ENCODE data around the gene WNT2B. TPM values are rescaled to one million over a fixed set of nuclear protein-coding genes. Genes with fewer than 3 reads are reported as not detected.

Gene WNT2B
- total RNA-seq, 1 experiment from 2014 or later, result 1.6 TPM

DNA sequence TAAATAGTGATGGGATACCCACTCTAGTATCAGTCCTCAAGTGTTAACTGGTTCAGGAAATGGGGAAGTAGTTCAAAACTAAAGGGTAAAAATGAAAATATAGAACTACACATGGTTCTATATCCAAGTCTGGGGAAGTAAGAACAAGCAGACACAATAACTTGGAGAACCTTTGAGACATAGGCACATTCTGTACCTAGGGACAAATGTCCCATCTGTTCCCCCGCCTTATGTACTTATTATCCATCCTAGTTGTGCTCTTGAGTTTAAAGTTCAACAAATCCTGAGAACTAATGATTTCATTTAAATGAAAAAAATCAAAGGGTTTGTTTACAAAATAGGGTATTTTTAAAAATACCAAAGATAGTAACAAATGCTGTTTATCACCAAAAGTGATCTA lies 32.5 kb downstream of the WNT2B start:
- CTCF ChIA-PET, result no interaction called here
- no peak overlapping the region for H3K27ac ChIP-seq (ENCODE audit: low read length)

GRCh38 chr1:112542206-112542973 lies 33.6 kb downstream of the WNT2B start:
- DNase-seq (ENCODE audit: low read depth, low spot score) (no peak), ATAC-seq (no peak)
- H3K4me1 ChIP-seq (ENCODE audit: control insufficient read depth, insufficient read depth, low read length), result peaks cover 14% of the 10 kb centered on the region; the same call in 1 of the 2 replicates
- H3K36me3 ChIP-seq (ENCODE audit: control insufficient read depth, insufficient read depth, low read length), result peaks cover 3% of the 10 kb centered on the region; the same call in 1 of the 2 replicates
- no peak overlapping the region for H3K4me3 ChIP-seq (ENCODE audit: low read depth in 2 of 2, low read length in 2 of 2)
- H3K27ac ChIP-seq (ENCODE audit: low read length), result no peak overlapping the region
- ChIA-PET CTCF (no interaction called here), POLR2A (interaction anchor here (0.6 kb wide), 1 partner anchor 10 kb away, joined by 4 read pairs; no protein-coding TSS in a partner anchor)
- TF ChIP-seq, protein P1, sequence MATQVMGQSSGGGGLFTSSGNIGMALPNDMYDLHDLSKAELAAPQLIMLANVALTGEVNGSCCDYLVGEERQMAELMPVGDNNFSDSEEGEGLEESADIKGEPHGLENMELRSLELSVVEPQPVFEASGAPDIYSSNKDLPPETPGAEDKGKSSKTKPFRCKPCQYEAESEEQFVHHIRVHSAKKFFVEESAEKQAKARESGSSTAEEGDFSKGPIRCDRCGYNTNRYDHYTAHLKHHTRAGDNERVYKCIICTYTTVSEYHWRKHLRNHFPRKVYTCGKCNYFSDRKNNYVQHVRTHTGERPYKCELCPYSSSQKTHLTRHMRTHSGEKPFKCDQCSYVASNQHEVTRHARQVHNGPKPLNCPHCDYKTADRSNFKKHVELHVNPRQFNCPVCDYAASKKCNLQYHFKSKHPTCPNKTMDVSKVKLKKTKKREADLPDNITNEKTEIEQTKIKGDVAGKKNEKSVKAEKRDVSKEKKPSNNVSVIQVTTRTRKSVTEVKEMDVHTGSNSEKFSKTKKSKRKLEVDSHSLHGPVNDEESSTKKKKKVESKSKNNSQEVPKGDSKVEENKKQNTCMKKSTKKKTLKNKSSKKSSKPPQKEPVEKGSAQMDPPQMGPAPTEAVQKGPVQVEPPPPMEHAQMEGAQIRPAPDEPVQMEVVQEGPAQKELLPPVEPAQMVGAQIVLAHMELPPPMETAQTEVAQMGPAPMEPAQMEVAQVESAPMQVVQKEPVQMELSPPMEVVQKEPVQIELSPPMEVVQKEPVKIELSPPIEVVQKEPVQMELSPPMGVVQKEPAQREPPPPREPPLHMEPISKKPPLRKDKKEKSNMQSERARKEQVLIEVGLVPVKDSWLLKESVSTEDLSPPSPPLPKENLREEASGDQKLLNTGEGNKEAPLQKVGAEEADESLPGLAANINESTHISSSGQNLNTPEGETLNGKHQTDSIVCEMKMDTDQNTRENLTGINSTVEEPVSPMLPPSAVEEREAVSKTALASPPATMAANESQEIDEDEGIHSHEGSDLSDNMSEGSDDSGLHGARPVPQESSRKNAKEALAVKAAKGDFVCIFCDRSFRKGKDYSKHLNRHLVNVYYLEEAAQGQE (IDR thresholded peaks at IDR 0.05; ENCODE audit: insufficient read depth in 1 of 2, low read depth in 2 of 2, low read length in 1 of 2), result no peak
- TF ChIP-seq CTCF (IDR thresholded peaks at IDR 0.05) (no peak), POLR2AphosphoS5 (IDR thresholded peaks at IDR 0.05; ENCODE audit: low read depth, low read length) (no peak), TCF7L2 (IDR thresholded peaks at IDR 0.05; ENCODE audit: low read depth, low read length) (no peak), SIN3A (IDR thresholded peaks at IDR 0.05; ENCODE audit: borderline replicate concordance, insufficient read depth, low read depth, low read length) (no peak)
- H3K27me3 ChIP-seq (ENCODE audit: control insufficient read depth, insufficient read depth, low read length), result no peaks in the 10 kb centered on the region
- in situ Hi-C loops (cut with HindIII; ENCODE audit: low pct_unique_long_range_greater_than_20kb, low sequenced_read_pairs), result no loop called here
- intact Hi-C loops (cut with micrococcal nuclease; ENCODE audit: unreplicated experiment), result no loop called here
- no peaks in the 10 kb centered on the region for H3K9me3 ChIP-seq (ENCODE audit: control insufficient read depth, insufficient read depth, low read depth, low read length)
- BruUV-seq (replicated peaks), result no TSS peak

More for the DNA sequence above, 32.5 kb downstream of the WNT2B start:
- Histone ChIP-seq H3K9me3 (ENCODE audit: control insufficient read depth, insufficient read depth, low read depth, low read length) (no peaks in the 10 kb centered on the region), H3K4me1 (ENCODE audit: control insufficient read depth, insufficient read depth, low read length) (peaks cover 14% of the 10 kb centered on the region; the same call in 1 of the 2 replicates), H3K27me3 (ENCODE audit: control insufficient read depth, insufficient read depth, low read length) (no peaks in the 10 kb centered on the region), H3K4me3 (ENCODE audit: low read depth in 2 of 2, low read length in 2 of 2) (no peak overlapping the region), H3K36me3 (ENCODE audit: control insufficient read depth, insufficient read depth, low read length) (peaks cover 3% of the 10 kb centered on the region; the same call in 1 of the 2 replicates)
- intact Hi-C loops (cut with micrococcal nuclease; ENCODE audit: unreplicated experiment) (no loop called here), in situ Hi-C loops (cut with HindIII; ENCODE audit: low pct_unique_long_range_greater_than_20kb, low sequenced_read_pairs) (no loop called here)
- DNase-seq (ENCODE audit: low read depth, low spot score) (no peak), ATAC-seq (no peak)
- TF ChIP-seq CTCF (IDR thresholded peaks at IDR 0.05), result no peak
- TF ChIP-seq TCF7L2 (IDR thresholded peaks at IDR 0.05; ENCODE audit: low read depth, low read length), result no peak
- no TSS peak for BruUV-seq (replicated peaks)
- POLR2A ChIA-PET, result no interaction called here

Measured in Panc1 (cell line).